Smooth muscle cell (in vitro differentiated cells): ENCODE results near the gene CBLB. TPM values are rescaled to one million over a fixed set of nuclear protein-coding genes. Genes with fewer than 3 reads are reported as not detected.

Source experiments
- DNase-seq: peaks from one replicate; lab custom pipeline; 2025; ENCODE audit not compliant: unreplicated experiment; lab: John Stamatoyannopoulos, UW
- H2AFZ ChIP-seq: fragments of 200-600 bp; sonication (generic); 2 replicates; pipeline ENCODE4 v1.6.0; 2016; ENCODE audit warnings: antibody characterized with exemption, low read depth, mild to moderate bottlenecking
- H3F3A ChIP-seq: fragments of 200-600 bp; sonication (generic); 2 replicates; pipeline ENCODE4 v1.6.0; 2017; ENCODE audit warnings: antibody characterized with exemption, low read depth
- H3K27ac ChIP-seq: fragments of 200-600 bp; sonication (generic); 2 replicates; pipeline ENCODE4 v1.5.1; 2016; ENCODE audit warnings: low read depth, mild to moderate bottlenecking
- H3K27me3 ChIP-seq: fragments of 200-600 bp; sonication (generic); 2 replicates; pipeline ENCODE4 v1.6.1; 2016; ENCODE audit warnings: low read depth, mild to moderate bottlenecking
- H3K36me3 ChIP-seq: fragments of 200-600 bp; sonication (generic); 2 replicates; pipeline ENCODE4 v1.5.1; 2016; ENCODE audit warnings: low read depth
- H3K4me1 ChIP-seq: fragments of 200-600 bp; sonication (generic); 2 replicates; pipeline ENCODE4 v1.5.1; 2016; ENCODE audit warnings: low read depth
- H3K4me2 ChIP-seq: fragments of 200-600 bp; sonication (generic); 2 replicates; pipeline ENCODE4 v1.6.0; 2016; ENCODE audit warnings: mild to moderate bottlenecking
- H3K4me3 ChIP-seq: fragments of 200-600 bp; sonication (generic); 2 replicates; pipeline ENCODE4 v1.5.1; 2016; ENCODE audit warnings: mild to moderate bottlenecking
- H3K79me2 ChIP-seq: fragments of 200-600 bp; sonication (generic); 2 replicates; pipeline ENCODE4 v1.6.0; 2016; ENCODE audit warnings: low read depth, mild to moderate bottlenecking
- H3K9ac ChIP-seq: fragments of 200-600 bp; sonication (generic); 2 replicates; pipeline ENCODE4 v1.6.0; 2016; ENCODE audit warnings: low read depth
- H3K9me3 ChIP-seq: fragments of 200-600 bp; sonication (generic); replicated peaks from 2 replicates; pipeline ENCODE4 v1.5.1; 2016; ENCODE audit warnings: low read depth
- H4K20me1 ChIP-seq: fragments of 200-600 bp; sonication (generic); 2 replicates; pipeline ENCODE4 v1.6.0; 2016; ENCODE audit warnings: low read depth
- CTCF ChIP-seq: fragments of 200-600 bp; sonication (generic); IDR thresholded peaks from 2 replicates; pipeline ENCODE4 v1.5.1; 2017; ENCODE audit warnings: borderline replicate concordance, mild to moderate bottlenecking, antibody characterized with exemption; ENCODE audit not compliant: insufficient read depth, poor library complexity, severe bottlenecking
- WGBS: methylation state at CpG from one replicate; pipeline ENCODE4 v1.1.7; 2016; ENCODE audit warnings: low lambda C conversion rate; 5-methylcytosine and 5-hydroxymethylcytosine counted together
- polyA plus RNA-seq: library from polyadenylated mRNA; unstranded; fragments of >200 nt; fragmentation: Nextera tagmentation; extraction: Ambion mirVana; gene quantifications from 2 replicates; pipeline ENCODE4 v1.2.1, GENCODE V29; 2016
- total RNA-seq: library from RNA; depleted of rRNA; stranded (reverse); fragments of >200 nt; gene quantifications from 2 replicates; pipeline ENCODE4 v1.2.3, GENCODE V29; 2014

CBLB gene
- total and polyA plus RNA-seq, 2 experiments from 2014 or later: 13.9 to 38.9 TPM

DNA sequence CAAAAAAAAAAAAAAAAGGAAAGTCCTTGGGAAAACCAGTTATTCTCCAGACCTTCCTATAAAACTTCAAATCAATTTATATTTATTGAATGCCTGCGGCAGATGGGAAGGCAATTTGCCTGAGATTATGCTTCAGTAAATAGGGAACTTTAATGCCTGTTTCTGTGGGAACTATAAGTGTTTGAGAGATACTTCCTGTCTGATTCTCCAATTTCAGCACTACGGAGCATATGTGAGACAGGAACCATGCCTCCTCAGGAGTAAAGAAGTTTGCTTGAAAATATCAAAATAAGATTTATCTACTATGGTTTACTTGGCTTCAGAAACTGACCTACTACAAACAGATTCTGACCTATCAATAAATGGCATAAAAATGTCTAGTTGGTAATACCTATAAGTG lies 135.5 kb downstream of the CBLB start:
- Histone ChIP-seq H3K4me1 (no peaks in the 10 kb centered on the region), H3K27me3 (no peaks in the 10 kb centered on the region), H3K9ac (no peak overlapping the region), H3K79me2 (no peaks in the 10 kb centered on the region), H2AFZ (no peak overlapping the region), H3K36me3 (peaks cover 15% of the 10 kb centered on the region), H3K27ac (no peak overlapping the region), H3F3A (no peaks in the 10 kb centered on the region), H3K4me2 (no peak overlapping the region), H3K9me3 (no peaks in the 10 kb centered on the region), H3K4me3 (no peak overlapping the region), H4K20me1 (no peaks in the 10 kb centered on the region)
- no peak for TF ChIP-seq CTCF
- DNase-seq: no peak
- WGBS: 92% methylated on average over 2 of the region's 2 CpGs

DNA sequence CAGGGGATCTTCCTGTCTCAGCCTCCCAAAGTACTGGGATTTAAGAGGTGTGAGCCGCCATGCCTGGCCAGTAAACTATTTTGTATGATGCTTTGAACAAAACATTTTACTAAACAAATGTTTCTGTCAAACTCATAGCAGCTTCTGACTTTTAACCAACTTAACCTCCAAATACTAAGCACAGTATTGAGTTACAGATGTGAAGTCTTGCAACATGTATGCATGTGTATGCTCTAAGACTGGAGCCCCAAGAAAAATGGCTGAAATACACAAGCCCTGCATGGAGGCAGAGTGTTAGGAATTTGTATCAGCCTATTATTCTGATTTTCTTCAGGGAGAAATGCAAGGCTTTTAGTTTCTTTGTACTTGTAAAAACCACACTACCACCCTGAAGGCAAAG lies 137.1 kb downstream of the CBLB start:
- Histone ChIP-seq H3K27me3 (no peaks in the 10 kb centered on the region), H3F3A (no peaks in the 10 kb centered on the region), H3K79me2 (no peaks in the 10 kb centered on the region), H3K27ac (no peak overlapping the region), H2AFZ (no peak overlapping the region), H3K9ac (no peak overlapping the region), H3K4me3 (no peak overlapping the region), H3K4me1 (no peaks in the 10 kb centered on the region), H3K9me3 (no peaks in the 10 kb centered on the region), H3K36me3 (peaks cover 30% of the 10 kb centered on the region), H3K4me2 (no peak overlapping the region), H4K20me1 (no peaks in the 10 kb centered on the region)
- DNase-seq: no peak
- 96% methylated on average over 1 of the region's 1 CpG for WGBS
- no peak for TF ChIP-seq CTCF

DNA sequence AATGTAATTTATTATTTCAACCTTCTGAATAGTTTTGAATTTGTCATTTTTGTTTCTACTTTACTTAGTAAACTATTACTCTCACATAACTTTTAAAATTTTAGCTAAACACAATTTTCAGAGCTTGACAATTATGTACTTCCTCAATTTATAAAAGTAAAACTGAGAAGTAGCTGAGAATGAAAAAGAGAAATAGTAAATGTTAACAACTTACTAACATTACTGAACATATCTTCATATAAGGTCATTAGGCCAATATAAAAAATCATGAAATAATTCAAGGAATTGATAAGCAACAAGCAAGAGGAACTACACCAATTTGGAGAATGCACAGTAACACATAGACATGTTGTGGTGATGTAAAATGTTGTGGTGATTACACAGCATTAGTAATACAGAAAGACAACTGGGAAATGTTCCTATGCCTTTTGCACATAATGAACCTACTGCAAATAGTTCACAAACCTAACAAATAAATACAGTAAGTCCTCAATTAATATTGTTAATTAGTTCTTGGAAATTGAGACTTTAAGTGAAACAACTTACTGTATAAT lies 137.9 kb downstream of the CBLB start:
- Histone ChIP-seq H3K27ac (no peak overlapping the region), H3K9ac (no peak overlapping the region), H3K4me3 (no peak overlapping the region), H3K4me2 (no peak overlapping the region), H3K4me1 (no peaks in the 10 kb centered on the region), H3K9me3 (no peaks in the 10 kb centered on the region), H3K79me2 (no peaks in the 10 kb centered on the region), H3F3A (no peaks in the 10 kb centered on the region), H3K36me3 (peaks cover 28% of the 10 kb centered on the region), H2AFZ (no peak overlapping the region), H4K20me1 (no peaks in the 10 kb centered on the region), H3K27me3 (no peaks in the 10 kb centered on the region)
- TF ChIP-seq CTCF: no peak
- no peak for DNase-seq

DNA sequence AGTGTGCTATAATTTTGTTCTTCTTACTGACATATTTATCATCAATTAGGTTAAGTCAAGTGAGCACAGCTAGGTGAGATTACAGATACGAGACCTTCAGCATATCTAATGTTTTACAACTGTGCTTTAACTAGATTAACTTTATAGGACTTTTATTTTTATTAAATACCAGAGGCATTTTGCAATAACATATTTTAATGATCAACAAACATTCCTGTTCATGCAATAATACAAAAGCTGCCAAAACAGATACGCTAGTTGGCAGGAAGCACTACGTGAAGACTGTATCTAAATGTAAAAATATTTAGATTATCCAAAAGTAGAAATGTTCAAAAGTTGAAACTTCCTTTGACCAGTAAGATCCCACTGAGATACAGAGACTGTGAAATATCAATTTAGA lies 139.1 kb downstream of the CBLB start:
- Histone ChIP-seq H3K36me3 (peaks cover 23% of the 10 kb centered on the region), H3K9me3 (no peaks in the 10 kb centered on the region), H3K4me3 (no peak overlapping the region), H3K4me2 (no peak overlapping the region), H3K27ac (no peak overlapping the region), H2AFZ (no peak overlapping the region), H3K27me3 (no peaks in the 10 kb centered on the region), H3K4me1 (no peaks in the 10 kb centered on the region), H3K9ac (no peak overlapping the region), H3F3A (no peaks in the 10 kb centered on the region), H3K79me2 (no peaks in the 10 kb centered on the region), H4K20me1 (no peaks in the 10 kb centered on the region)
- DNase-seq: no peak
- TF ChIP-seq CTCF: no peak
- WGBS: 90% methylated on average over 3 of the region's 3 CpGs
